ENCODE data around the gene AHRR. TPM values are rescaled to one million over a fixed set of nuclear protein-coding genes. Genes with fewer than 3 reads are reported as not detected.
A peak's percentile ranks its signal among the peaks of the same experiment; 100 is the strongest.
"Not testable (repeated sequence)": the region's sequence is repeated elsewhere in the genome, so short reads cannot be mapped to it uniquely, and the experiment has no call there.

Gene AHRR
- polyA plus RNA-seq, 3 donors = 1.6 to 2.1 (median 1.9) TPM

- DNase-seq (ENCODE audit: low read depth in 3 of 3, low spot score in 2 of 3) = no peak
Observed at GRCh38 chr5:390623-391491, 69.3 kb downstream of the AHRR start.

GRCh38 chr5:392431-392988 lies 71.0 kb downstream of the AHRR start:
- DNase-seq (ENCODE audit: low read depth in 3 of 3, low spot score in 2 of 3) = no peak

GRCh38 chr5:393846-394275 lies 72.3 kb downstream of the AHRR start:
- no peak for DNase-seq (ENCODE audit: low read depth in 3 of 3, low spot score in 2 of 3)

GRCh38 chr5:394671-395155 lies 73.2 kb downstream of the AHRR start:
- DNase-seq (ENCODE audit: low read depth in 3 of 3, low spot score in 2 of 3) = no peak

GRCh38 chr5:395156-395920 lies 73.8 kb downstream of the AHRR start:
- DNase-seq (ENCODE audit: low read depth in 3 of 3, low spot score in 2 of 3) = no peak

- DNase-seq (ENCODE audit: low read depth in 3 of 3, low spot score in 2 of 3) = no peak
Observed at GRCh38 chr5:395921-396530, 74.5 kb downstream of the AHRR start.

GRCh38 chr5:396531-396961 lies 75.0 kb downstream of the AHRR start:
- no peak for DNase-seq (ENCODE audit: low read depth in 3 of 3, low spot score in 2 of 3)

GRCh38 chr5:398141-398474 lies 76.6 kb downstream of the AHRR start:
- DNase-seq (ENCODE audit: low read depth in 3 of 3, low spot score in 2 of 3) = not testable (repeated sequence)

GRCh38 chr5:398475-399295 lies 77.2 kb downstream of the AHRR start:
- no peak for DNase-seq (ENCODE audit: low read depth in 3 of 3, low spot score in 2 of 3)

GRCh38 chr5:399296-400281 lies 78.1 kb downstream of the AHRR start:
- peak; percentile 52 to 65 (median 63) for DNase-seq (ENCODE audit: low read depth in 3 of 3, low spot score in 2 of 3)

GRCh38 chr5:400282-401145 lies 79.0 kb downstream of the AHRR start:
- DNase-seq (ENCODE audit: low read depth in 3 of 3, low spot score in 2 of 3) = no peak

- no peak for DNase-seq (ENCODE audit: low read depth in 3 of 3, low spot score in 2 of 3)
Observed at GRCh38 chr5:401146-402034, 79.9 kb downstream of the AHRR start.

- DNase-seq (ENCODE audit: low read depth in 3 of 3, low spot score in 2 of 3) = not testable (repeated sequence)
Observed at GRCh38 chr5:402219-402614, 80.7 kb downstream of the AHRR start.

GRCh38 chr5:402615-403359 lies 81.3 kb downstream of the AHRR start:
- no peak for DNase-seq (ENCODE audit: low read depth in 3 of 3, low spot score in 2 of 3)

- no peak for DNase-seq (ENCODE audit: low read depth in 3 of 3, low spot score in 2 of 3)
Observed at GRCh38 chr5:403995-404394, 82.5 kb downstream of the AHRR start.

GRCh38 chr5:404666-405241 lies 83.2 kb downstream of the AHRR start:
- DNase-seq (ENCODE audit: low read depth in 3 of 3, low spot score in 2 of 3) = no peak
